Esophagus muscularis mucosa (tissue), 3 donors: ENCODE measurements around the gene RHEB.

ENCODE experiments used
- CTCF ChIP-seq, 3 experiments: fragments of 200-600 bp in 2 of 3; fragments of 450-650 bp in 1 of 3; sonication (generic) in 2 of 3; IDR thresholded peaks; one replicate each; pipeline ENCODE4 v1.5.1; 2017 to 2019; ENCODE audit warnings: antibody characterized with exemption in 3 of 3, mild to moderate bottlenecking in 2 of 3, moderate library complexity in 1 of 3
- POLR2A ChIP-seq: fragments of 450-650 bp; IDR thresholded peaks from one replicate; pipeline ENCODE4 v1.6.1; 2017; ENCODE audit warnings: antibody characterized with exemption, moderate library complexity, mild to moderate bottlenecking, low read depth

- no peak for TF ChIP-seq CTCF (IDR thresholded peaks at IDR 0.05)
- TF ChIP-seq POLR2A: no peak
Observed at GRCh38 chr7:151456782-151457181, 62.9 kb downstream of the RHEB start.
